Activated CD8-positive, alpha-beta memory T cell treated with anti-CD3 and anti-CD28 coated beads, Interleukin-2, amount 50 U/mL, for 24 hours (primary cell): ENCODE measurements around the gene ELK3.

Experiments used
- DNase-seq: peaks from one replicate; pipeline ENCODE4 v3.0.0-alpha.2; 2020; ENCODE audit errors: extremely low read depth

The ELK3 gene

GRCh38 chr12:96235484-96235826, 41.3 kb downstream of the ELK3 start:
- DNase-seq: no peak

DNA sequence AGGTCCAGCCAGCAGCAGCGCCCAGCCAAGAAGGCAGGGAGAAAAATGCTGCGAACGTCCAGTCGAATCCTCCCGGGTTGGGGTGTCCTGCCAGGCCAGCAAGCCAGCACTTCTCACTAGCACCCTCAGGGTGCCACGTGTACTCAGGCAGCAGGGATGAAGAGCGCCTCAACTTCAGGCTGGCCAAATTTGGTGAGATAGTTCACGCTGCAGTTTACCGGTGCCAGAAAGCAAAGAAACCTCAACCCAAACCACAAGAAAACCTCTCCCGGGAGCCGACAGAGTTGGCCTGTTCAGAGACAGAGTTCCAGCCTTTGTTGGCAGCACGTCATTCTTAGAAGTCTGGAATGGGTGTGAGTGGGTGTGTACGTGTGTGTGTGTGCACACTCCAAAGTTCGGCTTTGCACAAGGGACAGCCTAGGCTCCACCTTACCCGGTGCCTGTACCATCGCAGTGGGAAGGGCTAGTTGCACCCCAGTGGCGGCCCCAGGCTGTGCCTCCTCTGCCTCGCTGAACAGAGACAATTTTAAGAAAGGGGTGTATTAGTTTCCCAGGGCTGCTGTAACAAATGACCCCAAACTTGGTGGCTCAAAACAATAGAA, 42.1 kb downstream of the ELK3 start:
- DNase-seq: no peak

DNA sequence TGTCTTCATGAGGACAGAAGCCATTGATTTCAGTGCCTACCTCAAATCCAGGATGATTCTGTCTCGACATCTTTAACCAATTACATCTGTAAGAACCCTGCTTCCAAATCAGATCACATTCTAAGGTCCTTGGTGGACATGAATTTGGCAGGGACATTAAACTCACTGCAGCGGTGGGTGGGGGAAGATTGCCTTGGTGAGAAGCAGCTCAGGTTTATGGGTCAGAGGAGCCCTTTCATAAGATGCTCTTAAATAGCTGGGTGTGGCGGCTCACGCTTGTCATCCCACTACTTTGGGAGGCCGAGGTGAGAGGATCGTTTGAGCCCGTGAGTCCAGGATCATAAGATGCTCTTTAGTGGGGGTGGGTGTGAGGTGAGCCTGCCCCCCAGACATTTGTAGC, 42.9 kb downstream of the ELK3 start:
- DNase-seq: no peak

DNA sequence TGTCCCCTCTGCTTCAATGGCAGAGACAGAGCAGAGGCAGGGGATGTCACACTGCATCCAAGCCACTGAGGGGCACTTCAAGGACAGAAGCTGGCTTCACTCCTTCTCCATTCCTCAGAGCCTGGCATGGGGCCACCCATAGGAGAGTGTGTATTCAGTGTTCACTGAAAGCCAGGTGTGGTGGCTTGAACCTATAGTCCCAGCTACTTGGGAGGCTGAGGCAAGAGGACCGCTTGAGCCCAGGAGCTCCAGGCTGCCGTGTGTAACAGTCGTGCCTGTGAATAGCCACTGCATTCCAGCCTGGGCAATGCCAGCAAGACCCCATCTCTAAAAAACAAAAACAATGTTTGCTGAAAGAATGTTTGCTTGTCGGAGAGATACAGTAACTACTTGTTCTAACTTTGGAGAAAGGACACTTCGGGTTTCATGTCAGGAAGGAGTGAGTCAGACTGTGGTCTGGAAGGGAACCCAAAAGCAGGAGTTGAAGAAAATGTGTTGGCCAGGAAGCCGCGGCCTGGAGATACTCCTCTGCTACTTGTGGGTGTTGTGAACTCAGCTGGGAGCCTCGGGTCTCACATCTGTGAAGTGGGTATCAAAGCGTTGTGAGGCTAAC, 43.4 kb downstream of the ELK3 start:
- peak; percentile 24 for DNase-seq

DNA sequence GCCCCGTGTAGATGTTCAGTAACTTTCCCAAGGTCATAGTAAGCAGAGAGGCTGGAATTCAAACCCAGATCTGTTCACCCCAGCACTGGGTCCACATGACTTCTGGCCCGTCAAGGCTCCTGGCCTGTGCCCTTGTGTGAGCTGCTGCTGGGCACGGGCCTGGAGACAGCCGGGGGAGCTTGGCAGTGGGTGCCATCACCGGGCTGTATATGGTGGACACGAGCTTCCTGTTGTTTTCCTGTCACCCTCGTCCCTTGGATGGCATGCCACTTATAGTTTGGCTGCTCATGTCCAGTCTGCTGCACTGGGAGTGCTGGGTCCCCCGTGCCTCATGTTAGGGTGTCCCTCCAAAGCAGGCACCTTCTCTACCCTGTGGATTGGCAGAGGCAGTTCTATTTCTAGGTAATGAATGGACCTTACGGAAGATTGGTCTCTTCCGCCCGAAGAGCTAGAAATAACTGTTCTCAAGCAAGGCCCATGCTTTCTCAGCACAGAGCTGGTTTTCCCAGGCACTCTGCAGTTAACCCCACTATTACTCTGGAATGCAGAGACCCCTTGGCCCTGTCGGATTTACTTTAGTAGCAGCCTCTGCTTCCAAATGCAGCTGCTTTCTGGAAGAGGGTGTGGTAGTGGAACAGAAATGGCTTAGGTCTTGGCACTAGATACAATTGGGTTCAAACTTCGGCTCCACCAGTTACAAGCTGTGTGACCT, 44.3 kb downstream of the ELK3 start:
- no peak for DNase-seq

- no peak for DNase-seq
Observed at GRCh38 chr12:96239711-96240635, 45.8 kb downstream of the ELK3 start.

DNA sequence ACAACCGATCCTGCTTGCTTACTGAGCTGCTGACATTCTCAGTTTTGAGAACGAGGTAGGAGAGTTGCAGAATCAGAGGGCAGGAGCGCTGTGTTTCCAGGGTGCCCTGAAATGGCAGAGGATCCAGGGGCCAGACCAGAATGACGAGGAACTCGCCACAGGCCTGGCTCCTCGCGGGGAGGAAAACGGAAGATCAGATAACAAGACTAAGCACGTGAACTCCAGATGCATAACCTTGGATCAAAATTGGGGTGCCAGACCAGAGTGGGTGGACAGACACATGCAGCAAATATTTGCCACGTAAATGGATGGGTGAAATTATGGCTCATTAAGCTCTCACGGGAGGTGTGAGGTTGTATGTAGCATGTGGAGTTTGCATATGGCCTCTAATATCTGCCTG, 46.5 kb downstream of the ELK3 start:
- no peak for DNase-seq

GRCh38 chr12:96241431-96241830, 47.3 kb downstream of the ELK3 start:
- DNase-seq: no peak

- DNase-seq: peak; percentile 45
Observed at GRCh38 chr12:96241846-96242256, 47.7 kb downstream of the ELK3 start.

- DNase-seq: no peak
Observed at GRCh38 chr12:96242597-96242996, 48.4 kb downstream of the ELK3 start.

DNA sequence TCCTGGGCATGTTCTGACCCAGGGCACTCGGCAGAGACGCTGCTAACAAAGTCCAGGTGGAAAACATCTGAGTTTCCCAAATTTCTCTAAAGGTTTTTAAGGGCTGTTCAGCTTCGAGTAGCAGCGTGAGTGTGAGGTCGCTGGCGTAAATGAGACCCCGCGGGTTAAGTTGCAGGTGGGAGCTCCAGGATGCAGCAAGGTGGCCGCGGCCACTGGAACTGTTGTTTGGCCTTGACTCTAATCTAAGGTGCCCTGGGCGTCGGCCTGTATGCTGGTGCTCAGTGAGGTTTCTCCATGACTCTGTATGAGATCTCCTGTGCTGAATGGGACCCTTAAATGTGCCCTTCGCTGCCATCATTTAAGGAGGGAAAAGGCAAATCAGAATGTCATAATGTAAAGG, 50.7 kb downstream of the ELK3 start:
- no peak for DNase-seq

DNA sequence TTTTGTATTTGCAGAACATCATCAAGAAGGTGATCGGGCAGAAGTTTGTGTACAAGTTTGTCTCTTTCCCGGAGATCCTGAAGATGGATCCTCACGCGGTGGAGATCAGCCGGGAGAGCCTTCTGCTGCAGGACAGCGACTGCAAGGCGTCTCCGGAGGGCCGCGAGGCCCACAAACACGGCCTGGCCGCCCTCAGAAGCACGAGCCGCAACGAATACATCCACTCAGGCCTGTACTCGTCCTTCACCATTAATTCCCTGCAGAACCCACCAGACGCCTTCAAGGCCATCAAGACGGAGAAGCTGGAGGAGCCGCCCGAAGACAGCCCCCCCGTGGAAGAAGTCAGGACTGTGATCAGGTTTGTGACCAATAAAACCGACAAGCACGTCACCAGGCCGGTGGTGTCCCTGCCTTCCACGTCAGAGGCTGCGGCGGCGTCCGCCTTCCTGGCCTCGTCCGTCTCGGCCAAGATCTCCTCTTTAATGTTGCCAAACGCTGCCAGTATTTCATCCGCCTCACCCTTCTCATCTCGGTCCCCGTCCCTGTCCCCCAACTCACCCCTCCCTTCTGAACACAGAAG, 52.8 kb downstream of the ELK3 start:
- DNase-seq: no peak

GRCh38 chr12:96247563-96247962, 53.4 kb downstream of the ELK3 start:
- no peak for DNase-seq

- no peak for DNase-seq
Observed at GRCh38 chr12:96248136-96248931, 54.2 kb downstream of the ELK3 start.

- no peak for DNase-seq
Observed at GRCh38 chr12:96249196-96250118, 55.3 kb downstream of the ELK3 start.

DNA sequence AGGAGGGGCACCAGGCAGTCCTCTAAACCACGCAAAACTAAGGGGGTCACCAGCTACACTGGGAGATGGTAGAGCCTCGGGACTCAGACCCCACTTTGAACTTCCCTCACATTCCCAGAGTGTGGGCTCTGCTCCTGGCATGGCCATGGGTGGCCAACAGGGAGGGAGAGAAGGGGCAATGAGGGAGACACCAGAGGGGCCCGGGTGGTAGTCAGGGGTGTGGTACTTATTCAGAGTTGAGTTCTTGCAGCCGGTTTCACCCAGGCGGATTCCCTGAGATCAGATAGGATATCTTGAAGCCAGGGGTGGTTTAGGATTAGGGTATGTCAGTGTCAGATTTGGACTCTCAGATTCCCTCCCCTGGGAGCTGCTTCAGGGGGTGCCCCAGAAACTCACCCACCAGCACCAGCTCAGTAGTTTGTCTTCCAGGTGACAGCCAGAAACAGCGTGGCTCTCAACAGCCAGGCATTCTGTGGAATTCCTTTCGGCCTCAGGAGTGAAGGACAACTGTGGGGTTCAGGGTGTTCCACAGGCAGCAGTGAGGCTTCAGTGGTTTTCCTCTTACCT, 56.0 kb downstream of the ELK3 start:
- DNase-seq: no peak

DNA sequence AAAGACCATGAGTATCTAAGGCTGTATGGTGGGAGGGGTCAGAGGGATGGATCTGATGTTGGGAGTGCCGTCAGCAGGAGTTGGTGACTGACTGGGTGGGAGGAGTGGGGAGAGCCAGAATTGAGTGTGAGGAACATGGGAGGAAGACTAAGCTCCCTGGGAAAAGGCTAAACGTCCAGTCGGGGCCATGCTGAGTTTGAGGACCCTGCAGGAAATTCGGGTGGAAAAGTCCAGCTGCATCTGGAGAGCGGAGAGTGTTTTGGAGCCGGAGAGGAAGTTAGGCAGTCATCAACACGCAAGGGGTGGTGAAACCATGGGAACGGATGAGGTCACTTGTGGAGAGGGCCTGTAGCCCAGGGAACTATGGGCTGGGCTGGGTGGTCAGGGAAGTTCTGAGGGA, 60.9 kb downstream of the ELK3 start:
- no peak for DNase-seq

DNA sequence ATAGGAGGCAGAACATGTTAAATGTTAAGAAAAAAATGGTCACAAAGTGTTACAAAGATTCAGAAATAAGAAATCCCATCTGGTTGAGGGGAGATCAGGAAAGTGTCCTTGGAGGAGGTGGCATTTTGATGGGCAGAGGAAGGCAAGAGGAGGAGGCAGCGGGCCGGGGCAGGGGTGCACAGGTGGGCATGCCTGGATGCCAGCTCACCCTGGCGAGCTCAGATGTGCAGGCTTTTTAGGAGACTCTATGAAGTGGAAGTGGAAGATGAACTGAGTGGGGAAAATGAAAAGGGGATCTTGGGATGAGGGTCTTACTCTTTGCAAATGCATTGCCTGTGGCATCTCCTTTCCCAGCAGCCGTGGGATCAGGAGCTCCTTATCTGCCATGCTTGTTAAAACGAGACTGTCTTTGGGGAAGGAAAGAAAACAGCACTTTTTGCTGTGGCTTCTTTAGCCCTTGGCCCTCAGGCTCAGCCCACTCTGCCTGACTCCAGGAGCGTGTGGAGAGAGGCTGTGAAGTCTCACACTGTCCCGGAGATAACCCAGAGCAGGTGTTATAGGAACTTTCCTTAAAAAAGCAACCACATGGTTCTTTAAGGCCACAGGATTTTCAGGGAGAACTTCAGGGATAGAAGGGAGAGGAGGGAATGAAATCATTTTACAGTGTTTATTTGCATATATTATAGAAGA, 62.6 kb downstream of the ELK3 start:
- no peak for DNase-seq

DNA sequence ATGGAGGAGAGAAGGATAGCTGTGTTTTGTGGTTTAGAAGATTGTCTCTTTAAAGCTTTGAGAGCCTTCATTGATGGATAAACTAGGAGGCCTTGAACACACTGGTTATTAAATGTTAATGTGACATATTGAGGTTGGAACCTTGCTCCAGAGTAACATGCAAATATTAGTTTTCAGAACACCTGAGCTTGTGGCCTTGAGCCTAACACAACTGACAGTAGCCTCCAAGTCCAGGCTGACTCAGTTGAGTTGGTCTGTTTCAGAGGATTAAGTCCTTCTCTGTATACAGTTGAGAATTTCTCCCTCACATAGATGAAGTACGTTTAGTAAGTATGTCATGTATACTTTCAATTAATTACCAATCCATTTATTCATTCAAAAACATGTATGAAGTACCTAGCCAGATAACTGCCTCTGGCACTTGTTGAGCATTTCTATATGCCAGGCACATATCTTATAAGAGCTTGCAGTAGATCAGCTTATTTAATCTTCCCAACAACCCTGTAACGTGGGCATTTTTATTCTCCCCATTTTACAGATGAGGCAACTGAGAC, 63.5 kb downstream of the ELK3 start:
- DNase-seq: no peak
